H1 (cell line): ENCODE data around the gene RERE. TPM values are rescaled to one million over a fixed set of nuclear protein-coding genes. Genes with fewer than 3 reads are reported as not detected.

Experiments used
- CTCF ChIA-PET: fragments of 300-600 bp; sonication (Branson Sonifier 250); formaldehyde crosslinking; loops from one replicate; lab custom pipeline; 2021; ENCODE audit not compliant: partially characterized antibody; lab: Charles Lee
- POLR2A ChIA-PET: fragments of 300-600 bp; sonication (Branson Sonifier 250); formaldehyde crosslinking; loops from one replicate; lab custom pipeline; 2021; ENCODE audit warnings: inconsistent platforms; ENCODE audit not compliant: partially characterized antibody; lab: Charles Lee
- DNase-seq, 2 experiments: peaks; one replicate each; pipeline versions ENCODE4 v3.0.0 to v3.0.0-alpha.2; 2010 to 2022; ENCODE audit warnings: low spot score in 2 of 2, low read depth in 1 of 2, mixed read lengths in 1 of 2
- FAIRE-seq: peaks from 2 replicates; lab custom pipeline; 2011; peaks lifted over from hg19 to GRCh38; lab: Jason Lieb, UNC
- H2AFZ ChIP-seq: 2 replicates; pipeline ENCODE4 v1.8.1; 2012; ENCODE audit warnings: low read length, inconsistent platforms
- H2AK5ac ChIP-seq: 2 replicates; pipeline ENCODE4 v1.6.1; 2013; ENCODE audit warnings: low read depth, low read length
- H2BK120ac ChIP-seq: replicated peaks from 2 replicates; pipeline ENCODE3; 2013; ENCODE audit warnings: low read depth, low read length, inconsistent platforms
- H2BK12ac ChIP-seq: 2 replicates; pipeline ENCODE4 v1.6.1; 2013; ENCODE audit warnings: low read depth, low read length
- H2BK15ac ChIP-seq: 2 replicates; pipeline ENCODE4 v1.6.1; 2013; ENCODE audit warnings: low read length
- H2BK20ac ChIP-seq: 2 replicates; pipeline ENCODE4 v1.6.1; 2013; ENCODE audit warnings: low read length
- H2BK5ac ChIP-seq: 2 replicates; pipeline ENCODE4 v1.6.1; 2013; ENCODE audit warnings: low read depth, low read length
- H3K14ac ChIP-seq: 2 replicates; pipeline ENCODE4 v1.6.1; 2013; ENCODE audit warnings: inconsistent platforms; ENCODE audit not compliant: insufficient read length
- H3K18ac ChIP-seq: 2 replicates; pipeline ENCODE4 v1.6.1; 2013; ENCODE audit warnings: low read length; ENCODE audit errors: extremely low read depth
- H3K23ac ChIP-seq: 2 replicates; pipeline ENCODE4 v1.6.1; 2013; ENCODE audit warnings: inconsistent platforms; ENCODE audit not compliant: insufficient read length
- H3K23me2 ChIP-seq: 2 replicates; pipeline ENCODE4 v1.6.1; 2013; ENCODE audit warnings: low read depth, low read length
- H3K27ac ChIP-seq: 2 replicates; pipeline ENCODE4 v1.6.1; 2011; ENCODE audit warnings: low read depth, low read length, inconsistent platforms
- H3K27me3 ChIP-seq, 4 experiments: replicated peaks in 1 of 4; 1 replicate in 1 of 4; 2 replicates in 3 of 4; pipeline versions ENCODE4 v1.6.1 to v1.8.1; 2011 to 2013; ENCODE audit warnings: low read length in 3 of 4, mild to moderate bottlenecking in 3 of 4, inconsistent platforms in 2 of 4, mixed read lengths in 2 of 4, moderate library complexity in 1 of 4; ENCODE audit not compliant: control insufficient read depth in 3 of 4, insufficient read depth in 3 of 4; ENCODE audit errors: extremely low read depth in 1 of 4
- H3K36me3 ChIP-seq, 4 experiments: 2 replicates each; pipeline versions ENCODE4 v1.6.1 to v1.8.1; 2011 to 2013; ENCODE audit warnings: mild to moderate bottlenecking in 4 of 4, low read length in 3 of 4, moderate library complexity in 2 of 4, control low read depth in 1 of 4, inconsistent platforms in 1 of 4; ENCODE audit not compliant: insufficient read depth in 4 of 4, control insufficient read depth in 2 of 4
- H3K4ac ChIP-seq: replicated peaks from 2 replicates; pipeline ENCODE3; 2013; ENCODE audit warnings: low read length, low read depth, mixed read lengths, inconsistent platforms; ENCODE audit not compliant: insufficient read length
- H3K4me1 ChIP-seq, 4 experiments: replicated peaks in 1 of 4; 1 replicate in 1 of 4; 2 replicates in 3 of 4; pipeline versions ENCODE4 v1.6.1 to v1.8.1; 2011 to 2013; ENCODE audit warnings: low read length in 3 of 4, inconsistent platforms in 2 of 4, mixed read lengths in 1 of 4; ENCODE audit not compliant: insufficient read depth in 4 of 4, control insufficient read depth in 3 of 4
- H3K4me2 ChIP-seq, 2 experiments: 2 replicates each; pipeline versions ENCODE4 v1.6.1 to v1.8.1; 2011 to 2013; ENCODE audit warnings: low read depth in 2 of 2, low read length in 2 of 2, control low read depth in 1 of 2, inconsistent platforms in 1 of 2, mild to moderate bottlenecking in 1 of 2; ENCODE audit not compliant: insufficient read depth in 1 of 2
- H3K4me3 ChIP-seq, 4 experiments: fragments of 200-600, 300-600 bp in 1 of 4; sonication (generic), shearing (Covaris generic), sonication (Bioruptor Twin) in 1 of 4; 2 replicates each; pipeline versions ENCODE4 v1.5.1 to v1.8.1; 2011 to 2016; ENCODE audit warnings: low read length in 4 of 4, low read depth in 3 of 4, control low read depth in 2 of 4, inconsistent platforms in 2 of 4, mild to moderate bottlenecking in 2 of 4, mixed read lengths in 1 of 4, moderate library complexity in 1 of 4; ENCODE audit not compliant: insufficient read depth in 2 of 4; ENCODE audit errors: extremely low read depth in 1 of 4
- H3K56ac ChIP-seq: replicated peaks from 2 replicates; pipeline ENCODE3; 2013; ENCODE audit warnings: low read depth, mild to moderate bottlenecking, mixed read lengths, low read length, inconsistent platforms; ENCODE audit not compliant: insufficient read length
- H3K79me1 ChIP-seq: 2 replicates; pipeline ENCODE4 v1.6.1; 2013; ENCODE audit warnings: low read depth, low read length, control low read depth
- H3K79me2 ChIP-seq, 2 experiments: 2 replicates each; pipeline versions ENCODE4 v1.6.1 to v1.8.1; 2012 to 2013; ENCODE audit warnings: low read length in 2 of 2, mild to moderate bottlenecking in 2 of 2, inconsistent platforms in 1 of 2; ENCODE audit not compliant: insufficient read depth in 2 of 2, control insufficient read depth in 1 of 2
- H3K9ac ChIP-seq, 4 experiments: replicated peaks in 1 of 4; 1 replicate in 1 of 4; 2 replicates in 3 of 4; pipeline versions ENCODE4 v1.6.1 to v1.8.1; 2011 to 2013; ENCODE audit warnings: low read depth in 3 of 4, low read length in 3 of 4, control low read depth in 2 of 4, mild to moderate bottlenecking in 2 of 4, moderate library complexity in 2 of 4, inconsistent platforms in 1 of 4; ENCODE audit errors: extremely low read depth in 1 of 4
- H3K9me3 ChIP-seq, 2 experiments: 2 replicates each; pipeline versions ENCODE4 v1.6.1 to v1.8.1; 2012 to 2013; ENCODE audit warnings: mild to moderate bottlenecking in 2 of 2, moderate library complexity in 2 of 2, control low read depth in 1 of 2, inconsistent platforms in 1 of 2, low read depth in 1 of 2, low read length in 1 of 2, mixed read lengths in 1 of 2; ENCODE audit not compliant: insufficient read depth in 2 of 2
- H4K20me1 ChIP-seq, 2 experiments: replicated peaks in 1 of 2; 2 replicates each; pipeline versions ENCODE3 to v1.8.1; 2011 to 2013; ENCODE audit warnings: inconsistent platforms in 2 of 2, low read length in 2 of 2, mild to moderate bottlenecking in 1 of 2; ENCODE audit not compliant: insufficient read depth in 2 of 2, control insufficient read depth in 1 of 2
- H4K5ac ChIP-seq: 2 replicates; pipeline ENCODE4 v1.6.1; 2013; ENCODE audit warnings: low read length, low read depth, mixed read lengths, inconsistent platforms; ENCODE audit not compliant: insufficient read length
- H4K8ac ChIP-seq: 2 replicates; pipeline ENCODE4 v1.8.0; 2013; ENCODE audit warnings: mild to moderate bottlenecking, moderate library complexity, low read length, inconsistent platforms; ENCODE audit not compliant: insufficient read depth; ENCODE audit errors: extremely low read depth
- H4K91ac ChIP-seq: replicated peaks from 2 replicates; pipeline ENCODE3; 2013; ENCODE audit warnings: low read length, mixed read lengths, inconsistent platforms; ENCODE audit not compliant: insufficient read length
- BRCA1 ChIP-seq: IDR thresholded peaks from 2 replicates; pipeline ENCODE4 v1.6.1; 2012; ENCODE audit warnings: low read depth, low read length, improper control_type of control experiment
- CHD1 ChIP-seq: IDR thresholded peaks from 2 replicates; pipeline ENCODE4 v1.6.1; 2012; ENCODE audit warnings: low read depth, low read length, improper control_type of control experiment
- HDAC2 ChIP-seq, 2 experiments: fragments of 300-600 bp in 1 of 2; sonication (generic) in 1 of 2; IDR thresholded peaks; 2 replicates each; pipeline ENCODE4 v1.6.1; 2011 to 2012; ENCODE audit warnings: low read depth in 2 of 2, low read length in 2 of 2, mild to moderate bottlenecking in 2 of 2, moderate library complexity in 2 of 2, borderline replicate concordance in 1 of 2, inconsistent platforms in 1 of 2
- HDAC6 ChIP-seq: IDR thresholded peaks from one replicate; pipeline ENCODE4 v1.7.1; 2012; ENCODE audit warnings: low read depth, mild to moderate bottlenecking, inconsistent platforms, low read length, moderate library complexity
- KDM1A ChIP-seq: fragments of 200-600, 300-600 bp; sonication (generic); IDR thresholded peaks from 2 replicates; pipeline ENCODE4 v1.7.1; 2016; ENCODE audit warnings: mild to moderate bottlenecking, low read length, borderline replicate concordance
- POLR2A ChIP-seq, 2 experiments: IDR thresholded peaks; 1 replicate in 1 of 2; 2 replicates in 1 of 2; pipeline ENCODE4 v1.6.1; 2011; ENCODE audit warnings: low read depth in 2 of 2, low read length in 2 of 2, mild to moderate bottlenecking in 2 of 2; ENCODE audit errors: control extremely low read depth in 1 of 2
- SIN3A ChIP-seq, 2 experiments: IDR thresholded peaks in 1 of 2; conservative IDR thresholded peaks in 1 of 2; 2 replicates each; pipeline ENCODE4 v1.6.1; 2011 to 2012; ENCODE audit warnings: low read length in 2 of 2, improper control_type of control experiment in 1 of 2, low read depth in 1 of 2, mild to moderate bottlenecking in 1 of 2
- YY1 ChIP-seq: IDR thresholded peaks from 2 replicates; pipeline ENCODE4 v1.6.1; 2011; ENCODE audit warnings: low read depth, mild to moderate bottlenecking, low read length
- WGBS, 2 experiments: shearing (Covaris generic) in 1 of 2; methylation state at CpG; one replicate each; pipeline versions ENCODE4 v1.1.6 to v1.1.7; 2013 to 2015; ENCODE audit warnings: low lambda C conversion rate in 2 of 2, mixed read lengths in 2 of 2, inconsistent platforms in 1 of 2, low coverage in 1 of 2, missing lambda C conversion rate in 1 of 2; ENCODE audit not compliant: insufficient replicate concordance in 2 of 2, insufficient coverage in 1 of 2, insufficient read length in 1 of 2; ENCODE audit errors: extremely low coverage in 1 of 2, missing lambda C conversion rate in 1 of 2; 5-methylcytosine and 5-hydroxymethylcytosine counted together
- polyA plus RNA-seq, 7 experiments: library from polyadenylated mRNA; depleted of rRNA in 3 of 7; stranded (reverse) in 5 of 7; unstranded in 2 of 7; fragments of >200 nt in 5 of 7; fragments of 200-250 nt in 2 of 7; gene quantifications; 1 replicate in 5 of 7; 2 replicates in 1 of 7; 4 replicates in 1 of 7; pipeline versions ENCODE4 v1.2.1 to v1.2.3, GENCODE V29; 2011 to 2013; ENCODE audit warnings: missing spikeins in 2 of 7, mixed read lengths in 2 of 7
- total RNA-seq: library from RNA; stranded (reverse); fragmentation: NEBNext Ultra II Directional; extraction: Animal tissue kit (Norgen Biotek cat#: 25700); gene quantifications from 2 replicates; pipeline ENCODE4 v1.2.1, GENCODE V29; 2021
- TF ChIP-seq, protein P1 (sequence below), 3 experiments: IDR thresholded peaks; 1 replicate in 2 of 3; 2 replicates in 1 of 3; pipeline versions ENCODE4 v1.5.1 to v1.6.1; 2011; ENCODE audit warnings: low read length in 3 of 3, mild to moderate bottlenecking in 3 of 3, inconsistent platforms in 2 of 3, low read depth in 1 of 3, moderate library complexity in 1 of 3; ENCODE audit not compliant: insufficient read depth in 1 of 3; ENCODE audit errors: control extremely low read depth in 1 of 3
- TF ChIP-seq, protein P2 (sequence below): IDR thresholded peaks from 2 replicates; pipeline ENCODE4 v1.6.1; 2012; ENCODE audit warnings: inconsistent platforms

The RERE gene
- total and polyA plus RNA-seq, 2 of the 8 experiments (the other 6 are each of a cell fraction or from before 2014, with no cell fraction given), result 15.3 to 142 TPM

DNA sequence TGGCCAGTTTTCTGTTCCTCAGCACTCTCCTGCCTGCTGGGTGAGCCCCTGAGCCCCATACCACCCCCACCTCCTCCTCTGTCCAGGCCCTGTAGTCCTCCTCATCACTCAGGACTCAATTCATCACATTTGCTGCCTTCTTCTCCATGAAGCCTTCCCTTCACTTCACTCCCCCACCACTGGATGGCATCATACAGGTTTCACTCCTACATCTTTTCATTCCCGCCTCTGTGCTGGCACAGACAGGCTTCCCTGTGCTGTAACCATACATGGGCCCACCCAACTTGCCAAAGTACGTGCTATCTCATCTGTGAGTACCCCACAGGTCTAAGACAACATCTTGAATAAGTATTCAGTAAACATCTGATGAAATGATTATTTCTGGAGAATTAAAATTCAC, 442.6 kb downstream of the RERE start:
- no peak overlapping the region for H3K23ac ChIP-seq
- no peak overlapping the region for H2BK12ac ChIP-seq
- 78% methylated on average over 2 of the region's 2 CpGs; no CpG with 5 or more reads in 1 of the 2 experiments for WGBS, 2 experiments
- H3K79me1 ChIP-seq, result peaks cover 16% of the 10 kb centered on the region
- H2BK15ac ChIP-seq, result no peak overlapping the region
- no peak overlapping the region for H3K4ac ChIP-seq
- no peak overlapping the region for H3K4me3 ChIP-seq
- peaks cover 28 to 43% (median 41%) of the 10 kb centered on the region in 4 experiments for H3K4me1 ChIP-seq
- no peak overlapping the region for H2BK20ac ChIP-seq
- ChIA-PET POLR2A (no interaction called here), CTCF (interaction anchor here (0.6 to 4.8 kb wide), 11 partner anchors 18 to 352 kb away, joined by 3 to 32 read pairs (median 4); no protein-coding TSS in a partner anchor)
- no peaks in the 10 kb centered on the region for H3K27me3 ChIP-seq
- H4K5ac ChIP-seq, result no peak overlapping the region
- FAIRE-seq (peak; percentile 93), DNase-seq (no peak)
- H2BK5ac ChIP-seq, result no peak overlapping the region
- peaks cover 0 to 76% of the 10 kb centered on the region in 2 experiments; a peak in 3 of 4 replicates for H3K79me2 ChIP-seq
- no peak overlapping the region for H2BK120ac ChIP-seq
- H3K23me2 ChIP-seq, result no peaks in the 10 kb centered on the region
- H4K8ac ChIP-seq, result no peak overlapping the region
- no peaks in the 10 kb centered on the region for H3K36me3 ChIP-seq
- H2AK5ac ChIP-seq, result no peak overlapping the region
- H3K9ac ChIP-seq, result no peak overlapping the region
- no peak overlapping the region for H3K14ac ChIP-seq
- 0 out of 2 replicates have a peak overlapping the region, but pooled peaks have one; percentile 11 for H3K27ac ChIP-seq
- H3K4me2 ChIP-seq, result no peak overlapping the region
- H4K91ac ChIP-seq, result no peak overlapping the region
- H2AFZ ChIP-seq, result no peak overlapping the region
- H3K9me3 ChIP-seq, result no peaks in the 10 kb centered on the region
- H4K20me1 ChIP-seq, result peaks cover 6 to 18% of the 10 kb centered on the region in 2 experiments
- no peak overlapping the region for H3K56ac ChIP-seq
- no peak overlapping the region for H3K18ac ChIP-seq
- TF ChIP-seq, protein P1, sequence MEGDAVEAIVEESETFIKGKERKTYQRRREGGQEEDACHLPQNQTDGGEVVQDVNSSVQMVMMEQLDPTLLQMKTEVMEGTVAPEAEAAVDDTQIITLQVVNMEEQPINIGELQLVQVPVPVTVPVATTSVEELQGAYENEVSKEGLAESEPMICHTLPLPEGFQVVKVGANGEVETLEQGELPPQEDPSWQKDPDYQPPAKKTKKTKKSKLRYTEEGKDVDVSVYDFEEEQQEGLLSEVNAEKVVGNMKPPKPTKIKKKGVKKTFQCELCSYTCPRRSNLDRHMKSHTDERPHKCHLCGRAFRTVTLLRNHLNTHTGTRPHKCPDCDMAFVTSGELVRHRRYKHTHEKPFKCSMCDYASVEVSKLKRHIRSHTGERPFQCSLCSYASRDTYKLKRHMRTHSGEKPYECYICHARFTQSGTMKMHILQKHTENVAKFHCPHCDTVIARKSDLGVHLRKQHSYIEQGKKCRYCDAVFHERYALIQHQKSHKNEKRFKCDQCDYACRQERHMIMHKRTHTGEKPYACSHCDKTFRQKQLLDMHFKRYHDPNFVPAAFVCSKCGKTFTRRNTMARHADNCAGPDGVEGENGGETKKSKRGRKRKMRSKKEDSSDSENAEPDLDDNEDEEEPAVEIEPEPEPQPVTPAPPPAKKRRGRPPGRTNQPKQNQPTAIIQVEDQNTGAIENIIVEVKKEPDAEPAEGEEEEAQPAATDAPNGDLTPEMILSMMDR (IDR thresholded peaks at IDR 0.05; ENCODE audit: control extremely low read depth in 1 of 3, insufficient read depth in 1 of 3, low read depth in 1 of 3, low read length in 3 of 3), result peak; percentile 47 to 79 (median 56)
- TF ChIP-seq POLR2A (IDR thresholded peaks at IDR 0.05; ENCODE audit: control extremely low read depth in 1 of 2, low read depth in 2 of 2, low read length in 2 of 2), result no peak
- TF ChIP-seq SIN3A (conservative IDR thresholded peaks at IDR 0.05 in 1 of 2, IDR thresholded peaks at IDR 0.05 in 1 of 2; ENCODE audit: low read depth in 1 of 2, low read length in 2 of 2), result no peak
- no peak for TF ChIP-seq BRCA1
- TF ChIP-seq CHD1, result no peak
- no peak for TF ChIP-seq HDAC2 (IDR thresholded peaks at IDR 0.05; ENCODE audit: borderline replicate concordance in 1 of 2, low read depth in 2 of 2, low read length in 2 of 2)
- no peak for TF ChIP-seq HDAC6
- TF ChIP-seq, protein P2, sequence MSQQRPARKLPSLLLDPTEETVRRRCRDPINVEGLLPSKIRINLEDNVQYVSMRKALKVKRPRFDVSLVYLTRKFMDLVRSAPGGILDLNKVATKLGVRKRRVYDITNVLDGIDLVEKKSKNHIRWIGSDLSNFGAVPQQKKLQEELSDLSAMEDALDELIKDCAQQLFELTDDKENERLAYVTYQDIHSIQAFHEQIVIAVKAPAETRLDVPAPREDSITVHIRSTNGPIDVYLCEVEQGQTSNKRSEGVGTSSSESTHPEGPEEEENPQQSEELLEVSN, result peak; percentile 36; the same call in 1 of the 2 replicates
- TF ChIP-seq YY1, result no peak
- TF ChIP-seq KDM1A, result no peak
